Right cardiac atrium (tissue), 5 donors: Measurements from ENCODE around the gene ZCCHC18. TPM values are rescaled to one million over a fixed set of nuclear protein-coding genes. Genes with fewer than 3 reads are reported as not detected.
A peak's percentile ranks its signal among the peaks of the same experiment; 100 is the strongest.
"Not testable (repeated sequence)": the region's sequence is repeated elsewhere in the genome, so short reads cannot be mapped to it uniquely, and the experiment has no call there.

ENCODE experiments used
- ATAC-seq, 2 donors: fragments of 200-7000 bp; cut with Tn5 transposase; one replicate each; pipeline versions ENCODE4 v1.8.0 to v1.9.1; 2020; ENCODE audit warnings: moderate library complexity in 2 of 2, mild to moderate bottlenecking in 1 of 2
- DNase-seq, 3 donors: peaks; one replicate each; pipeline ENCODE4 v3.0.0-alpha.2; 2020
- H3K27ac ChIP-seq: one replicate; pipeline ENCODE4 v1.5.1; 2013; ENCODE audit warnings: mild to moderate bottlenecking, low read length, control low read depth, moderate library complexity
- H3K27me3 ChIP-seq: one replicate; pipeline ENCODE4 v1.6.1; 2013; ENCODE audit not compliant: control insufficient read depth, insufficient read depth
- H3K4me1 ChIP-seq: one replicate; pipeline ENCODE4 v1.6.1; 2013; ENCODE audit warnings: low read length; ENCODE audit not compliant: control insufficient read depth, insufficient read depth
- H3K4me3 ChIP-seq: one replicate; pipeline ENCODE4 v1.5.1; 2013; ENCODE audit warnings: low read length, control low read depth
- H3K9me3 ChIP-seq: one replicate; pipeline ENCODE4 v1.6.1; 2013; ENCODE audit warnings: low read length; ENCODE audit not compliant: control insufficient read depth
- WGBS: extraction: QIAGEN DNeasy Blood & Tissue Kit; methylation state at CpG from one replicate; pipeline ENCODE4 v1.1.7; 2013; 5-methylcytosine and 5-hydroxymethylcytosine counted together
- intact Hi-C, 4 donors: fragments of 100-400 bp; cut with DNase I; formaldehyde crosslinking; loops; one replicate each; pipeline versions ENCODE4 v1.11.0 to v1.14.0; 2022 to 2023
- long read RNA-seq, 4 donors: library from polyadenylated mRNA; unstranded; transcript quantifications; one replicate each; pipeline ENCODE4 v2.0.0, GENCODE V29; 2020 to 2021
- polyA plus RNA-seq: library from polyadenylated mRNA; stranded (reverse); fragments of 200-250 nt; gene quantifications from one replicate; pipeline ENCODE4 v1.2.3, GENCODE V29; 2013
- total RNA-seq, 4 donors: library from RNA; stranded (reverse); fragmentation: NEBNext Ultra II Directional; extraction: Animal tissue kit (Norgen Biotek cat#: 25700); gene quantifications; one replicate each; pipeline ENCODE4 v1.2.1, GENCODE V29; 2021
- donor health status: healthy with polysubstance abuse.
- donor health status: DM: no; HTN: yes; CAD: no.
- donor health status: DM: no; HTN: no; CAD: no.
- donor health status: DM: no; HTN: yes; CAD: no; lungs with severe emphysema.
- donor health status: DM: yes; HTN: yes; CAD: no.

ZCCHC18 gene
- 1 to 10 TPM in 2 of 4 donors, under 1 TPM in 2; 0.49 to 1.6 (median 0.98) TPM for total RNA-seq
- polyA plus RNA-seq: 0.70 TPM
- long read RNA-seq, donor 1, partial matches to known transcripts: 0 of 1 reads
- long read RNA-seq, donor 1, other reads (novel, unspliced or antisense): 0 of 1 reads
- long read RNA-seq, donor 2: 0 reads
- long read RNA-seq, donor 3, partial matches to known transcripts: 0 of 2 reads
- long read RNA-seq, donor 3, other reads (novel, unspliced or antisense): 0 of 2 reads
- long read RNA-seq, donor 4: 0 reads

DNA sequence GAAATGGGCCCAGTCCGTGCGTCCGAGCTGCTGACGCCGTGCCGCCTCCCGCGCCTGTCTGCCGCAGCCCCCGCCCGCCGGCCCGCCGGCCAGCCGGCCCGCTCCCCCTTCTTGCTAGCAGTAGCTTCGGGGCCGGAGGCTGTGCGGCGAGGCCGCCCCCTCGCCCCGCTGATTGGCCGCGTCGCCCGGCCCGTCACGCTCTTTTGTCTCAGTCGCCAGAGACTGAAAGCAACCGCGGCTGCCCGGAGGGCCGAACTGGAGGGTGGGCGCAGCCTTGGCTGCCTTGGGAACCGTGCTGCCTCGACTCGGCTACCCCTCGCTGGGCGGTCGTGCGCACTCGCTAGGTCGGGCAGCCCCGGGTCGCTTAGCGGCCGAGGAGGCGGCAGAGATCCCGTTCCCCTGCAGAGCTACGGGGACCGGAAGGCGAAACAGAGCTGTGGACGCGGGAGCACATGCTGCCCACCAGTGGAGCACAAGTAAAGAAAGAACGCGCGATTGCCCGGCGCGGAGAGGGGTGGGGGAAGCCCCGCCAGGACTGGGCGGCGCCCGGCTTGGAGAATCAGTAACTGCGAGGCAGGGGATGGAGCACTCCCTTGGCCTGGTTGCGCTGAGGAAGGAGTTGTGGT, at the start of gene ZCCHC18:
TSS of gene ZCCHC18 (plus strand) at position 198 of the 626 bp plus-strand sequence. CDS start 1,589 bp downstream, outside the sequence.
- Histone ChIP-seq H3K27ac (peak within 1 kb of the TSS; percentile 66), H3K9me3 (no peaks in the 10 kb centered on the region), H3K27me3 (no peaks in the 10 kb centered on the region), H3K4me1 (peaks cover 1% of the 10 kb centered on the region), H3K4me3 (peak within 1 kb of the TSS; percentile 75)
- ATAC-seq (peak; percentile 91 to 94), DNase-seq (peak; percentile 57 to 84 (median 84))
- intact Hi-C loops: no loop called here
- WGBS: under 1% methylated on average over 67 of the region's 67 CpGs

DNA sequence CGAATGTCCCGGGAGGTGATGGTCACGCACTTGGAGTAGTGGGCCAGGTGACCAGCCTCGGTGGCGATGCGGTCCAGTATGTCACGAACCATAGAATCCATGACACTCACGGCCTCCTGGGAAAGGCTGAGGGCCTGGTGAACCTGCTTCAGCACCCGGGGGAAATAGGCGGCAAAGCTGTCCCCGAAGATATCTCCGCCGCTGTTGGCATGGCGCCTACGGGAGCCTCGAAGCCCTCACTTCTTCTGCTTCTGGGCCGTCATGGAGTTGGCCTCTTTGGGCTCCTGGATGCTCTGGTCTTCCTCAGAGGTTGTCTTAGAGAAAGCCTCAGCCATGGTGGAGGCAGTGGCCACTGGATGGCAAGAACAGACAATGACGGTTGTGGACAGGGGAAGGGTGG, 49.7 kb upstream of the ZCCHC18 start:
- H3K4me1 ChIP-seq, H3K27me3 ChIP-seq, H3K4me3 ChIP-seq, ATAC-seq, DNase-seq, H3K9me3 ChIP-seq, H3K27ac ChIP-seq, intact Hi-C loops: not testable (repeated sequence)
- WGBS: 96% methylated on average over 8 of the region's 18 CpGs

DNA sequence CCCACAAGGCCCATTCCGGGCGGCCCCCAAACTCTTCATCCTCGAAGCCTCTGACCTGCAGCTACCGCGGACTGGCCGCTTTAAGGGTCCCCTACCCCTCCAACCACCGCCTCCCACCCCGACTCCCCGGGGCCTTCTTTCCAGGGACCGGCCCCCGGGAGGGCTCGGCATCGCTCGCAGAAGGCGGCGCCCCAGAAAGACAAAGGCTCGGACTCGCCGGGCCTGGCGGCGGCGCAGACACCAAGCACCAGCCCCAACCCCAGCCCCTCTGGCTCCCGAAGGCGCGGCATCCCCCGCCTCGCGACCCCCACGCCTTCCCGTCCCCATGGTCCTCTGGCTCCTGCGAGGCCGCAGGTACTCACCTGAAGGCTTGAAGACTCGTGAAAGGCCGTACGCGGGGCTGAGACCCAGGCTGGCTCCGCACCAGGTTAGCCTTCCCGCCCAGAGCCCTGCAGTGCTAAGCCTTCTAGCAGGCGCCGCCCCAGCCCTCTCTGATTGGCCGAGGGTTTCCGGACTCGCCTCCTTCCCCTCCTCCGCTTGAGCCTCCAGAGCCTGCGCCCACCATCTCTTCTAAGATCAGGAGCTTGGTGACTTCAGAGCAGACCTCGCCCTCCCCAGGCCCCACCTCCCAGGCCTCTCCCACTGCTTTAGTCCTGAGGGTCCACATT, 36.4 kb upstream of the ZCCHC18 start, which contains the start of gene TMSB15C:
TSS of gene TMSB15C (minus strand) at position 459 of the 668 bp plus-strand sequence.
- ATAC-seq: peak; percentile 90 to 94
- H3K9me3 ChIP-seq, intact Hi-C loops, H3K4me1 ChIP-seq, H3K27me3 ChIP-seq, DNase-seq, H3K27ac ChIP-seq, H3K4me3 ChIP-seq: not testable (repeated sequence)
- no CpG with 5 or more reads among the region's 46 CpGs for WGBS

DNA sequence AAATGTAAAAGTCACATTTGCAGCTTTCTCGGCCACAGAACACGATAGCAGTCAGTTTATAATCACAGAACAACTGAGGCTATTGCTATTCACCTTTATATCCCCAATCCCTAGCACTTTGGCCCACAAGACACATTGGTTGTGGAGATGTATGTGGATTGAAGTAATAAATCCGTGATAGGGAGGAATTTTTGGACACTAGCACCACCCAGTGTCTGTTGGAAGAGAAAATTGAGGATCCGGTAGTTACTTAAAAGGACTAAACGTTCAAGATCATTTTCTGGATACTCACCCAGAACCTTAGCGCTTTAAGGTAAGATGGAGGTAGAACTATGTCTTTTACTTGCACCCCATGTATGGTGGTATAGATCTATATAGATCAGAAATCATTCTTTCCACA, 34.5 kb upstream of the ZCCHC18 start:
- ATAC-seq, intact Hi-C loops, H3K9me3 ChIP-seq, H3K4me1 ChIP-seq, H3K27ac ChIP-seq, H3K27me3 ChIP-seq, DNase-seq, H3K4me3 ChIP-seq: not testable (repeated sequence)
- WGBS: no CpG with 5 or more reads among the region's 6 CpGs

- WGBS: 90% methylated on average over 4 of the region's 4 CpGs
- no peak overlapping the region for H3K27ac ChIP-seq
- no peak overlapping the region for H3K4me3 ChIP-seq
- ATAC-seq (no peak), DNase-seq (peak in 1 of 3 donors; percentile 38)
- H3K27me3 ChIP-seq: no peaks in the 10 kb centered on the region
- H3K9me3 ChIP-seq: no peaks in the 10 kb centered on the region
- H3K4me1 ChIP-seq: no peaks in the 10 kb centered on the region
- intact Hi-C loops: no loop called here
These were observed 28.3 kb upstream of the ZCCHC18 start for GRCh38 chrX:104084063-104084462.

GRCh38 chrX:104084534-104085277, 27.6 kb upstream of the ZCCHC18 start:
- 47% methylated on average over 5 of the region's 5 CpGs for WGBS
- DNase-seq (peak; percentile 27 to 54 (median 39)), ATAC-seq (peak in 1 of 2 donors; percentile 45)
- H3K9me3 ChIP-seq: no peaks in the 10 kb centered on the region
- no peak overlapping the region for H3K4me3 ChIP-seq
- no peak overlapping the region for H3K27ac ChIP-seq
- intact Hi-C loops: no loop called here
- H3K4me1 ChIP-seq: no peaks in the 10 kb centered on the region
- H3K27me3 ChIP-seq: no peaks in the 10 kb centered on the region

DNA sequence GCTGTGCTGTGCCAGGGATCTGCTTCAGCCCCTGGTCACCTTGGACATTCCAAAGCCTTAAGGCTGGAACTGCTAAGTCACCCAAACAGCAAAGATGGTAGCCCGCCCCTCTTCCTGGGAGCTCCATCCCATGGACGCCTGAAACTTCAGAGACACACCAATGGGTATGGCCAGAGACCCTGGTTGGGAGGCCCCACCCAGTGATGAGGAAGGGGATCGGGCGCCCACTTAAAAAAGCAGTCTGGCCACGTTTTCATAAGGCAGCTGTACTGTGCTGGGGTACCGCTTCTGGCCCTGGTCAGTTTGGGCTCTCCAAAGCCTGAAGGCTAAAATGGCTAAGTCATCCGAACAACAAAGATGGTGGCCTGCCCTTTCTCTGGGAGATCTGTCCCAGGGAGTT, 26.8 kb upstream of the ZCCHC18 start:
- 90% methylated on average over 7 of the region's 7 CpGs for WGBS
- no peaks in the 10 kb centered on the region for H3K27me3 ChIP-seq
- H3K9me3 ChIP-seq: no peaks in the 10 kb centered on the region
- peak in 1 of 3 donors; percentile 31 for DNase-seq
- H3K4me1 ChIP-seq: no peaks in the 10 kb centered on the region
- intact Hi-C loops: no loop called here
- ATAC-seq: no peak
- H3K27ac ChIP-seq: no peak overlapping the region
- no peak overlapping the region for H3K4me3 ChIP-seq

GRCh38 chrX:104085919-104086318, 26.4 kb upstream of the ZCCHC18 start:
- intact Hi-C loops: no loop called here
- DNase-seq (no peak), ATAC-seq (no peak)
- Histone ChIP-seq H3K4me3 (no peak overlapping the region), H3K9me3 (no peaks in the 10 kb centered on the region), H3K27ac (no peak overlapping the region), H3K4me1 (no peaks in the 10 kb centered on the region), H3K27me3 (no peaks in the 10 kb centered on the region)
- WGBS: 85% methylated on average over 7 of the region's 7 CpGs

DNA sequence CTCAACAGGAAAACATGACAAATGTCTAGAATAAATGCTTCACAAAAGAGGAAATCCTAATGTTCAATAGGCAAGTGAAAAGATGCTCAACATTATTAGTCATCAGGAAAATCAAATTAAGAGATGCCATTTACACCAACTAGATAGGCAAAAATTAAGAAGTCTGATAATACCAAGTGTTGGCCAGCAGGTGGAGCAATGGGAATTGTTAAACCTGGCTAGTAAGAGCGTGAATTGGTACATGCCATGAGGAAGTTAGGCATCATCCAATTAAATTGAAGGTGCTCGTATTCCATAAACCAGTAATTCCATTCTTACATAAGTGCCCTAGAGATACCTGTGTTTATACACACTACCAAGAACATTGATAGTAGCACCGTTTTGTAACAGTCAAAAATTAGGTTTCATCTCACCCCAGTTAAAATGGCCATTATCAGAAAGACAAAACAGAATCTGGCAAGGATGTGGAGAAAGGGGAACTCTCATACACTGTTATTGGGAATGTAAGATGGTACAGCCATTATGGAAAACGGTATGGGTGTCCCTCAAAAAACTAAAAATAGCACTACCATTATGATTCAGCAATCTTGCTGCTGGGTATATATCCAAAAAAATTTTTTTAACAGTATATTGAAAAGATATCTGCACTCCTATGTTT, 14.0 kb upstream of the ZCCHC18 start:
- H3K27ac ChIP-seq: no peak overlapping the region
- no peaks in the 10 kb centered on the region for H3K9me3 ChIP-seq
- no peaks in the 10 kb centered on the region for H3K27me3 ChIP-seq
- intact Hi-C loops: loop anchor here in 1 of 4 donors (1.0 kb wide), 1 partner anchor 38 kb away; no protein-coding TSS in a partner anchor
- no peak overlapping the region for H3K4me3 ChIP-seq
- ATAC-seq (peak in 1 of 2 donors; percentile 73), DNase-seq (peak in 2 of 3 donors; percentile 37 to 46)
- WGBS: under 1% methylated on average over 4 of the region's 4 CpGs
- H3K4me1 ChIP-seq: no peaks in the 10 kb centered on the region

- no peak overlapping the region for H3K4me3 ChIP-seq
- H3K4me1 ChIP-seq: no peaks in the 10 kb centered on the region
- intact Hi-C loops: loop anchor here in 1 of 4 donors (1.0 kb wide), 1 partner anchor 37 kb away; no protein-coding TSS in a partner anchor
- no peak for ATAC-seq
- no peak for DNase-seq
- H3K27me3 ChIP-seq: no peaks in the 10 kb centered on the region
- H3K9me3 ChIP-seq: no peaks in the 10 kb centered on the region
- H3K27ac ChIP-seq: no peak overlapping the region
These were observed 13.4 kb upstream of the ZCCHC18 start for GRCh38 chrX:104098919-104099318.
